IPS-18c (cell line): Measurements from ENCODE around the gene SYT15.
"Not testable (repeated sequence)": the region's sequence is repeated elsewhere in the genome, so short reads cannot be mapped to it uniquely, and the experiment has no call there.

Source experiments
- H3K4me3 ChIP-seq: 2 replicates; pipeline ENCODE4 v1.7.0; 2013; ENCODE audit warnings: low read depth, mild to moderate bottlenecking, low read length, moderate library complexity; ENCODE audit not compliant: insufficient read depth
- H3K9me3 ChIP-seq: one replicate; pipeline ENCODE4 v1.6.1; 2013; ENCODE audit warnings: mild to moderate bottlenecking, low read length, moderate library complexity; ENCODE audit not compliant: control insufficient read depth, insufficient read depth

Gene SYT15

DNA sequence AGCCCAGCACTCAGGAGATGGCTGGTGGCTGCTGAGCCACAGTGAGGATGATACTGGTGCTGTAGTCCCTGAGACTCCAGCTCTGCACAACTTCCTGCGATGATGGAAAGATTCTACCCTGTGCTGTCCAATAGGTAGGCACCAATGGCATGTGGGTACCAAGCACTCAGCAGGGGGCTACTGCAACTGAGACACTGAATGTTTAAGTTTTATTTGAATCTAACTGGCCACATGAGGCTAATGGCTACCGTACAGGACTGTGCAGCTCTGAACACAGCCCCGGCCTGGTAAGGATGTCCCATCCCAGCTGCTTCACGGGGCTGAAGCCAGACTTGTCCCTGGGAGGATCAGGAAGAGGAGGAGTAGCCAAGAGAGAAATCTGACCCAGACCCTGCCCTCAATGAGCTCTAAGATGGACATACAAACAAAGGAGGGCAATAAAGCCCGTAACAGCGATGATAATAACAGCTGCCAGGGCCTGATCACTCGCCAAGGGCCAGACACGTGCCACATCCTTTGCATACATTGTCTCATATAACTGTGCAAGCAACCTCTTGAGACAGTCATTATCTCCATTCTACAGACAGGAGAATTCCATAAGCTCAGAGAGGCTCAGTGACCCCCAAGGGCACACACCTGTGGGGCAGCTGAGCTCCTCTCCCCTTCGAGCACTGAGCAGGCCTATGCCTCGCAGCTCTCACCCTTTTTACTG, 26.2 kb upstream of the SYT15 start:
- no peak overlapping the region for H3K4me3 ChIP-seq

DNA sequence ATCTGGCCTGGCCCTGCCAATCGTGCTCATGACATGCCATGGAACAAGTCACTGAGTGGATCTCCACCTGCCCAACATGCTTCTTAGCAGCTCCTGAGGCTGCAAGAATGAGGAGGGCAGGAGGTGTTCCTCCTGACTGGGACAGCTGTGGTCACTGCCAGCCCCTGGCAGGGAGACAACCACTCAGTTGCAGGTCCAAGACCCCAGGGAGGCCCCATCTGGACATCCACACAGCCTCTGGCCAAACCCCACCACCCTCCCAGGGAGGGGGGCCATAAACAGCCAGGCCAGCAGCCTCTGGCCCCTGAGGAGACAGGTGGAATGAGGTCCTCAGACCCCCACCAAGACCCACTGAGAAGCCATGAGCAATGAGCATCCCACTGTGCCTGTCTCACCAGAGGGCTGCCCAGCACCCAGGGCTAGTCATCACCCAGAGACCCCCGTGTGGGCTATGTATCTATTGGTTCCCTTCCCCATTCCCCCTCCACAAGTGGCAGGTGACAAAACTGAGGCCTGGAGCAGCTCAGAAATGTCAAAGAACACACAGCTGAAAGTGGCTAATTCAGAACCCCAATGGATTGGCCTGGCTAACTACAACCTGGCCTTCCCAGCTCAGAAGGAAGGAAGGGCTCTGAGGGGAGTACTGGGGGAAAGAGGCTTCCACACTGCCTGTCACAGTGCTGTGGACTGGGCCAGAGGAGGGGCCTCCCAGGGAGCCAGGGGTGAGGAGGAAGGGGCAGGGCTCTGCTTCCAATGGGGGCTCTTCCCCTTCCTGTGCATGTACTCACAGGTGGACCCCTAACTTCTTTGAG, 25.5 kb upstream of the SYT15 start:
- no peak overlapping the region for H3K4me3 ChIP-seq

More for the DNA sequence above, 26.2 kb upstream of the SYT15 start:
- H3K9me3 ChIP-seq = no peaks in the 10 kb centered on the region

DNA sequence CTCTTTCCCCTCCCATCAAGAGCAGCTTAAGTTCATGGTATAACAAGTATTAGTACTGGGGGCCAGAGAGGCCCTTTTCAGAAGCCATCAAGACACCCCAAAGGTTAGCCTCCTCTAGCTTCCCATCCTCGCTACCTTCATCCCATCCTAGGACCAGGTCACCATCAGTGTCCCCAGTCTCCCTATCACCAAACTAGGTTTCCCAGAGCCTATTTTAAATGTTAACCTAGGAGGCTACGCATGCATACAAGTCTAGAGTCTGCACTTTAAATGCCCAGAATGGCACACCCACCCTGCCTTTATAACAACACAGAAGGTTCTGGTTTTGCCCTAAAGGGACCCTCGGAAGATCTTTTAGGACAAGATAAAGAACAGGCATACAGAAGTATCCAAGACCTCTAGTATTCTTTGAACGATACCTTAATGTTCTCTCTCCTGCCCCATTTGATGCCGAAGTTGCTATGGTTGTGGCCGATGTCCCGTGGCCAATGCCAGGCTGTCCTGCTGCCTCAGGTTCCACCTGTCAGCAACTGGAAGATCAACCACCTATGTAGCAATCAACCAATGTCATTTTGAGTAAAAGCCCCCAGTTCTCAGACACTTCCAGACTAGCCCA, 24.7 kb upstream of the SYT15 start:
- no peaks in the 10 kb centered on the region for H3K9me3 ChIP-seq
- H3K4me3 ChIP-seq = no peak overlapping the region

More for the DNA sequence above, 25.5 kb upstream of the SYT15 start:
- H3K9me3 ChIP-seq = no peaks in the 10 kb centered on the region

DNA sequence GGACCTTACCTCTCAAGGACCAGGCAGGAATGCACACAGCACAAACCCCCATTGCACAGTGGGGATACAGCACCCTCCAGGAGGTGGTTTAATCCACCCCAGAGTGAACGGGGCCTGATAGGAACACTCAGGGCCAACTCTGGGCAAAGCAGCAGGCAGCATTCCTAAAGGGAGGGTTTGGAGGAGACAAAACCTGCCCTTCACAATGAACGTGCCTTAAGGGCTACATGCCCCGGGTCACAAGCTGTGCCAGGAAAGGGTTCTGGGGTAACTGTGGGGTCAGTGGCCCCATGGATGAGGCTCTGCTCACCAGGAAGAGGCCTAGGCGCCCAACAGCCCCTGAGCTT, 23.6 kb upstream of the SYT15 start:
- peak overlapping the region; percentile 97 for H3K4me3 ChIP-seq

DNA sequence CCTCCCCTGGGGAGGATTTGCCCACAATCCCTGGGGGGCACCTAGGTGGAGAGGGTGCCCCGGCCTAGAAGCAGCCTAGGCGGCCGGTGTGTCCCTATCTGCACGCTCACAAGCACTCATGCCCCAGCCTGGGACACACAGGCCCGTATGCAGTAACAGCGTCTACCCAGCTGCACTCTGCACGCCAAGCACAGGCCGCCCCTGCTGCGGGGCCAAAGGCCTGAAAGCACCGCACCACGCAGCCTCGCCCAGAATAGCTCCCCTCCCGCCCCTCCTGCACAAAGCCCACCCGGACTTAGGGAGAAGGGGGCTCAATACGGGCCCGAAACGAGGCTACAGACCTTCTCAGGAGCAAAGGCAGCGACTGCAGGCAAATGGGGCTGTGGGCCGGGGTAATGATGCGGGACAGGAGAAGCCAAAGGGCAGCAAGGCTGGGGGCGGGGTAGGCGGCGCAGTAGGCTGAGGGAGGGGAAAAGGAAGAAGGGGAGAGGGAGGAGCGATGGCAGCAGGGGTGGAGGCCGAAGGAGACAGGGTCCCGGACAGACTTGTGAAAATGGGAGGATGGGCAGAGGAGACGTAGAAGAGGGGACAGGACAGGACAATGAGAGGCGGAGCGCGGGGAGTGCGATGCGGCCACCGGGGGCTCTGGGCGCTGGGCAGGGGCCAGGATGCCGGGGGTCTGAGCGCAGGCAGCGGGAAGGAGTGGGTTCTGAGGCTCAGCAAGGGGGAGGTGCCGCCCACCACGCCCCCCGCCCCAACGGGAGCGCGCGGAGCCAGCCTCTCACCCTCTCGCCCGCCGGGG, 23.0 kb upstream of the SYT15 start:
- Histone ChIP-seq H3K4me3 (peak overlapping the region; percentile 97), H3K9me3 (no peaks in the 10 kb centered on the region)

More for the DNA sequence above, 23.6 kb upstream of the SYT15 start:
- H3K9me3 ChIP-seq = no peaks in the 10 kb centered on the region

DNA sequence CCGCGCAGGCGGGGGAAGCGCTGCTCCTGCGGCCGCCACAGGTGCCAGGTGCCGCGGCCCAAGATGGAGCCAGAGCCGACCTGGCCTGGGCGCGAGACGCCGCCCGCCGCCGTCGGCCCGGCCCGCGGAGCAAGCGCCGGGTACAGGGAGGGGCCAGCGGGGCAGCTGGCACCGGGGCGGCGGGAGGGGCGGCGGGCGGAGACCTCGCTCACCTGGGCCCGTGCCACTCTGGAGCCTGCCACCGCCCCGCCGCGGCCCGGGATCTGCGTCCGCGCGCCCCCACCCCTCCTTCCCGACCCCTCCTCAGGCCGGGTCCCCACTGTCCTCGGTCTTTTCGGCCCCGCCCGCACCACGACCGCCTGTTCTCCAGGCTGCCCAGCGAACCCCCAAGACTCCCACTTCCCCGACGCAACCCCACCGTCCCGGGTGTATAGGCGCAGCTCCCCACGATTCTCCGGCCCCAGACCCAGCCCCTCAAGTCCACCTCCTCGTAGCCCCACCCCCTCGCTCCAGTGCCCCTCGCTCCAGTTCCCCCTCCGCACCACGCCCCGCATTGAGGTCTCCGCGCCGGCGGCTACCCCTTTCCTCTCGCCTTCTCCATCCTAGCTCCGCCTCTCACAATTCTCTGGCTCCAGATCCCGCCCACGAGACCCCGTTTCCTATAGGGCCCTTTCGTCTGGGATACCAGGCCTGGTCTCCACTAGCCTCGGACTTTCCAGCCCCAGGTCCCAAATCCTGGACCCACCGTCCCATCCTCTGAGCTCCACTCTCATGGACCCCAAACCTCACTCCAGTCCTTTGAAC, 22.2 kb upstream of the SYT15 start, which contains the start of gene GPRIN2:
GPRIN2 (minus strand) TSS at position 144 of the 804 bp plus-strand sequence. CDS start 5,922 bp downstream, outside the sequence.
- Histone ChIP-seq H3K4me3 (peak within 1 kb of the TSS; percentile 97), H3K9me3 (no peaks in the 10 kb centered on the region)

DNA sequence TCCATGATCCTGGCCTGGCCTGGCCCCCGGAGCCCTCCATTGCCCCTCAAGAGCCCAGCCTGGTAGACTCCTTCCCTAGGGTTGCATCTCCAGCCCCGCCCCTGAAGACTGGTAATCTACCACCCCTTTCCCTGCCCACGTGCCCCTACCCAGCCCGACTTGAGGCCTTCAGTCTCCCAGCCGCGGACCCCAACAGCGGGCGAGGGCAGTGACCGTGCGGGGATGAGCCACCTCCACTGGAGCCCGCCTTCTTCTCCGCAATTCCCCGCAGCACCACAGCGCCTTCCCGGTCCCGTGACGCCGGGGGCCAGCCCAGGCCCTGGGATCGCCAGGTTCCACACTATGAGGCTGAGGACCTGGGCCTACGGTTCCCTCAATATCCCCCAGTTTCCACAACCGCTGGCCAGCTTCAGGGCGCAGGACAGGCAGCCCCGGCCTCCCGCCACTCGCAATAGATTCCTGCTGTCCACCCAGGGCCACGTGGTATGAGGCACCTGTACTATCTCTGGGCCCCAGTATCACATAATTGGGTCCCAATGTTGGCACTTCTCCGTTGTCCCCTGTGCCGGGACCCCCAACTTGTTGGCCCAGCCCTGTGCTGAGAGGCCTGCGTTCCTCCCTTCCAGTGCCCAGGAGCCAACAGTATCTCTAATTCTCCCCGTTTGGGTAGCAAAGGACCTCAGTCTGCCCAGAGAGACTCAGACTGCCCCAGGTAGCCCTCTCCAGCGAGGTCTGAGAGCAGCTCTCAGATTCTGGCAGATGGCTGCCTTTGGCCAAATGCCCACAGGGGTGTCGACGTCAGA, 21.4 kb upstream of the SYT15 start:
- H3K4me3 ChIP-seq = peak overlapping the region; percentile 97; the same call in 1 of the 2 replicates

DNA sequence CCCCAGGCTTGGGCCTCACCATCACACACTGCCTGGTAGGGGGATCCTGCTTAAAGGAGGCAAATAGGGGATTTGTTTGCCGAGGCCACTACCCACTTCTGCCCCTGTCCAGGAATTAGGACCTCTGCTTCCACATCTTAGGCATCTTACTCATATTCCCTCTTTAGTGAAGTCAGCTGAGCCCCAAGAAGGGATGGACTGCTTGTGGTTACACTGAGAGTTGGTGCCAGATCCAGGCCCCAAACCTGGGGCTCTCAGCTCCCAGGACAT, 20.9 kb upstream of the SYT15 start:
- no peak overlapping the region for H3K4me3 ChIP-seq
- H3K9me3 ChIP-seq = no peaks in the 10 kb centered on the region

More for the DNA sequence above, 21.4 kb upstream of the SYT15 start:
- H3K9me3 ChIP-seq = no peaks in the 10 kb centered on the region

DNA sequence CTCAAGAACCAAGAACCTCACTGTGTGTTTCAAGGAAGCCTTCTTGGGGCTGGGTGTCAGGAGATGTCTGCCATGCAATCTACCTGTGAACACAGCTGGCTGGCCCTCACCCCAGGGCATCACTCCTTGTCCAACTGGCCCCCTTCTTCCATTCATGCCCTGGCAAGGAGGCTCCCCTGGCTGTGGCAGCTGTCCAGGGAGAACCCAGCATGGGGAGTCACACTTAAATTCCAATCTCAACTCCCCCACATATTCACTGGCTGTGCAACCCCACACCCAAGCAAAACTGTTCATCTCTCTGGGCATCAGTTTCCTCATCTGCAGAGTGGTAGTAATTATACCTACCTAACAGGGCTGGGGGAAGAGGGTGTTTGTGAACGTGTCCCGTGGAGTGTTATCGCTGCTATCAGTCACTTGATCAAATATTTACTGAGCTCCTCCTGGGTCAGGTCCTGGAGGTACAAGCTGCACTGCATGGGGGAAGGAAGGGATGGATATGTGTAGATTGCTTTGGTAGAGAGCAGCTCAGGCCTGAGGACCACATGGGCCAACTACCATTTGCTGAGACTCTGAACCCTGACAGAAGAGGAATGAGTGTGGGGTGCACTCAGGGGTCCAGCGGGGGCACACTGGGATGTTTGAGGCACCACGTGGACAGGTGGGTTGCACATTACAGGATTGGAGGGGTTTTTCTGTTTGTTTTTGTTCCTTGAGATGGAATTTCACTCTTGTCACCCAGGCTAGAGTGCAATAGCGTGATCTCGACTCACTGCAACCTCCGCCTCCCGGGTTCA, 20.3 kb upstream of the SYT15 start:
- Histone ChIP-seq H3K4me3 (no peak overlapping the region), H3K9me3 (no peaks in the 10 kb centered on the region)

DNA sequence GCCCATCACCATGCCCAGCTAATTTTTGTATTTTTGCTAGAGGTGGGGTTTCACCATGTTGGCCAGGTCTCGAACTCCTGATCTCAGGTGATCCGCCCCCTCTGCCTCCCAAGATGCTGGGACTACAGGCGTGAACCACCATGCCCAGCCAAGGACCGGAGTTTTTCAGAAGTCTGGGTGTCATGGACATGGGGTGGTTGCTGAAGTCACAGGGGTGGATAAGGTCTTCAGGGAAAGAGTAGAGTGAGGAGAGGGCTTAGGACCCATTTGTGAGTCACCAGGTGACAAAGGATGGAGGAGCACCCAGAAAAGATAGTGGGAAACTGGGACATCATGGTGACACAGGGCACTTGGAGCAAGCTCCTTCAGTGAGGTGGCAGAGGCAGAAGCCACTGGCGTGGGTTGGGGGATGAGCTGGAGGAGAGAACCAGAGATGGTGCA, 19.7 kb upstream of the SYT15 start:
- Histone ChIP-seq H3K9me3 (no peaks in the 10 kb centered on the region), H3K4me3 (no peak overlapping the region)

DNA sequence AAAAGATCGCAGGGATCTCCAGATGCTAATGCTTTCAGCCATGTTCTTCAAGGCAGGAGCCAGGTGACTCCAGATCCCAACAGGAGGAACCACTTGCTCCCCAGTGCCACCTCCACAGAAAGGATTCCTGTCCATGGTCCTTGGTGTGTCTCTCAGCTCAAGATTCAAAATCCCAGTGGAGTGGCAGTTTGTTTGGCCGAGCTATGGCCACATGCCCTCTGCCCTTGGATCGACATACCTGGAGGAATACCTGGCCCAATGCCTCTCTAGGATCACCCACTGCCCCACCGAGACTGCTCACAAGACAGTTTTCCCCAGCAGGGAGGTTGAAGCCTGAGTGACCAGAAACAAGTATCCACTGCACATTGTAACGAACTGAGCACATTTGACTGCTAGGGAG, 18.5 kb upstream of the SYT15 start:
- Histone ChIP-seq H3K9me3 (no peaks in the 10 kb centered on the region), H3K4me3 (no peak overlapping the region)

DNA sequence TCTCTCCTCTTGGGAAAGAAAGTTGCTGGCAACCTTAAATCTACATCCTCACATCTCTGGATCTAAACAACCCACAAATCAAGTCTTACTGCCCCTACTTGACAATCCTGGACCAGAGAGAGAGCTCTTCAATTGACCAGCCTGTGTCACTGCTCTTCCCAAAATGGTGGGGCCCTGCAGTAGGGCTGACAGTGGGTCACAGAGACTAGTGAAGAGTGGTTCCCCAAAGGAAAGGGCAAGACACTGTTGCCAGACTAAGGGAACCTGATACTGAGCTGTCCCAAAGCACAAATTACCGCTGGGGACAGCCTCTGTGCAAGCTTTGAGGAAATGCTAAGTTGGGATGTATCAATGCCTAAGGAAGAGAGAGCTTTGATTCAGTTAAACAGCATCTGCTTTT, 18.0 kb upstream of the SYT15 start:
- H3K4me3 ChIP-seq = no peak overlapping the region
- H3K9me3 ChIP-seq = no peaks in the 10 kb centered on the region

DNA sequence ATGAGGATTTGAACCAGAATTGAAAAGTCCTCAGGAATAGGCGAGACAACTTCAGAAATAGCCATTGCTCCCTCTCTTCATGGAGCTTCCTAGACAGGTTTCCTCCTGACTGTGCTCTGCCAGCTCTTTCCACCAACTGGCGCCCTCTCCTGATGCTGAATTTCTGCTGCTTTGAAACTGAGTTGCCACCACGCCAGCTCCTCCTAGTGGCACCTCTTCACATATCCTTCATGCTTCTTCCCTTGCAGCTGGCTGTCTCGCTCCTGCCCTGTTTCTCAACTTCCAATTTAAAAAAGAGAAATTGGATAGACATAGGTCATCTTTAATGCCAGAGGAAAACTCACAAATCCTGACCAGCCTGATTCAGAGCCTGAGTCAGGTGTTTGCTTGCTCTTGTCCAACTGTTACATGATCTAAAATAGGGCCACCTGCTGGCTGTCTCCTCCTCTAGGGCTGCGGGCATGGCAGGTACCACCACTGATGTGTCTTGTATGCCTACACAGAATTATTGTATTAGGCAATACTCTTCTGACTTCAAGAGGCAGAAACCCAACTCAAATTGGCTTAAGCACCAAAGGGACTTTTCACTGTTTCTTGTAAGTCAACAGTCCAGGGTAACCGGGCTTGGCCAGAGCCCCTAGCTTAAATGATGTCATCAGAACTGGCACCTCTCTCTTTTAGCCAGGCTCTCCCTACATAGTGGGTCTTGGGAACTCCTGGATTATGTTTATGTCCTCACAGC, 13.2 kb upstream of the SYT15 start:
- not testable (repeated sequence) for H3K4me3 ChIP-seq

DNA sequence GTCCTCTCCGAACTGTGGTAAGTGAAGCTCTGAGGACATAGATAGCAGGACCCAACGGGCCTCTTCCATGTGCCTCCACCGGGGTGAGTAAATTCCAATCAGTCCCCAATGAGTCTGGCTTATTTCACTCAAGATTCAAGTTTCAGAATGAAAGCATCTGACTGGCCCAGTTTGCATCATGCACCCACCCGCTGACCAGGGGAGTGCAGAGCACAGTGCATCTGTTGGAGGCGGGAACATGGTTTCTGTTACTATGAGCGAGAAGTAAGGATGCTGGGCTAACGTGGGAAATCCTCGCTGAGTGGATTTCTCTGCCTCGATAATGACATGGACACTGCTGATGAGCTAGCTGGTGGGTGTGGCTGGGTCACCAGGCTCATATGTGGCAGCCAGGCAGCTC, 11.8 kb upstream of the SYT15 start:
- not testable (repeated sequence) for H3K9me3 ChIP-seq, H3K4me3 ChIP-seq

More for the DNA sequence above, 13.2 kb upstream of the SYT15 start:
- not testable (repeated sequence) for H3K9me3 ChIP-seq

DNA sequence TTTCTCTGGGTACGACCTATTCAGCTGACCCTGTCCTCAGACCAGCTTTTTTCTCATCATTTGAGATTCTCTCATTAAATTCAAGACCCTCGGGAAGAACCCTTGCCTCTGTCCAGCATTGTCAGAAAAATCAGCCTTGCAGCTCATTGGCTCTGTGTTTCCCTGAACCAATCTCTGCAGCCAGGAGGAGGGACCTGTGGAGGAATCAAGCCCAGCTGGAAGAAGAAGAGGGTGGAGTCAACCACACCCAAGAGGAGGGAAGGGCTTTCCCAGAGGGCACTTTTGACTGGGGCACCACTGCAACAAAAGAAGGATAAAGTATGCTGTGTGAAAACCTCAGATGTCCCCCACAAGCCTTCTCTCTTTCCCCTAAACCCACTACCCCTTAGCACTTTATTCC, 8.3 kb upstream of the SYT15 start:
- not testable (repeated sequence) for H3K9me3 ChIP-seq, H3K4me3 ChIP-seq
